H1 (cell line): ENCODE measurements around the gene ATP6V0D1. TPM values are rescaled to one million over a fixed set of nuclear protein-coding genes. Genes with fewer than 3 reads are reported as not detected.

Source experiments
- CTCF ChIA-PET: fragments of 300-600 bp; sonication (Branson Sonifier 250); formaldehyde crosslinking; loops from one replicate; lab custom pipeline; 2021; ENCODE audit not compliant: partially characterized antibody; lab: Charles Lee
- POLR2A ChIA-PET: fragments of 300-600 bp; sonication (Branson Sonifier 250); formaldehyde crosslinking; loops from one replicate; lab custom pipeline; 2021; ENCODE audit warnings: inconsistent platforms; ENCODE audit not compliant: partially characterized antibody; lab: Charles Lee
- DNase-seq, 2 experiments: peaks; one replicate each; pipeline versions ENCODE4 v3.0.0 to v3.0.0-alpha.2; 2010 to 2022; ENCODE audit warnings: low spot score in 2 of 2, low read depth in 1 of 2, mixed read lengths in 1 of 2
- FAIRE-seq: peaks from 2 replicates; lab custom pipeline; 2011; peaks lifted over from hg19 to GRCh38; lab: Jason Lieb, UNC
- H2AFZ ChIP-seq: 2 replicates; pipeline ENCODE4 v1.8.1; 2012; ENCODE audit warnings: low read length, inconsistent platforms
- H2AK5ac ChIP-seq: 2 replicates; pipeline ENCODE4 v1.6.1; 2013; ENCODE audit warnings: low read depth, low read length
- H2BK120ac ChIP-seq: replicated peaks from 2 replicates; pipeline ENCODE3; 2013; ENCODE audit warnings: low read depth, low read length, inconsistent platforms
- H2BK12ac ChIP-seq: 2 replicates; pipeline ENCODE4 v1.6.1; 2013; ENCODE audit warnings: low read depth, low read length
- H2BK15ac ChIP-seq: 2 replicates; pipeline ENCODE4 v1.6.1; 2013; ENCODE audit warnings: low read length
- H2BK20ac ChIP-seq: 2 replicates; pipeline ENCODE4 v1.6.1; 2013; ENCODE audit warnings: low read length
- H2BK5ac ChIP-seq: 2 replicates; pipeline ENCODE4 v1.6.1; 2013; ENCODE audit warnings: low read depth, low read length
- H3K14ac ChIP-seq: 2 replicates; pipeline ENCODE4 v1.6.1; 2013; ENCODE audit warnings: inconsistent platforms; ENCODE audit not compliant: insufficient read length
- H3K18ac ChIP-seq: 2 replicates; pipeline ENCODE4 v1.6.1; 2013; ENCODE audit warnings: low read length; ENCODE audit errors: extremely low read depth
- H3K23ac ChIP-seq: 2 replicates; pipeline ENCODE4 v1.6.1; 2013; ENCODE audit warnings: inconsistent platforms; ENCODE audit not compliant: insufficient read length
- H3K23me2 ChIP-seq: 2 replicates; pipeline ENCODE4 v1.6.1; 2013; ENCODE audit warnings: low read depth, low read length
- H3K27ac ChIP-seq: 2 replicates; pipeline ENCODE4 v1.6.1; 2011; ENCODE audit warnings: low read depth, low read length, inconsistent platforms
- H3K27me3 ChIP-seq, 4 experiments: replicated peaks in 1 of 4; 1 replicate in 1 of 4; 2 replicates in 3 of 4; pipeline versions ENCODE4 v1.6.1 to v1.8.1; 2011 to 2013; ENCODE audit warnings: low read length in 3 of 4, mild to moderate bottlenecking in 3 of 4, inconsistent platforms in 2 of 4, mixed read lengths in 2 of 4, moderate library complexity in 1 of 4; ENCODE audit not compliant: control insufficient read depth in 3 of 4, insufficient read depth in 3 of 4; ENCODE audit errors: extremely low read depth in 1 of 4
- H3K36me3 ChIP-seq, 4 experiments: 2 replicates each; pipeline versions ENCODE4 v1.6.1 to v1.8.1; 2011 to 2013; ENCODE audit warnings: mild to moderate bottlenecking in 4 of 4, low read length in 3 of 4, moderate library complexity in 2 of 4, control low read depth in 1 of 4, inconsistent platforms in 1 of 4; ENCODE audit not compliant: insufficient read depth in 4 of 4, control insufficient read depth in 2 of 4
- H3K4ac ChIP-seq: replicated peaks from 2 replicates; pipeline ENCODE3; 2013; ENCODE audit warnings: low read length, low read depth, mixed read lengths, inconsistent platforms; ENCODE audit not compliant: insufficient read length
- H3K4me1 ChIP-seq, 4 experiments: replicated peaks in 1 of 4; 1 replicate in 1 of 4; 2 replicates in 3 of 4; pipeline versions ENCODE4 v1.6.1 to v1.8.1; 2011 to 2013; ENCODE audit warnings: low read length in 3 of 4, inconsistent platforms in 2 of 4, mixed read lengths in 1 of 4; ENCODE audit not compliant: insufficient read depth in 4 of 4, control insufficient read depth in 3 of 4
- H3K4me2 ChIP-seq, 2 experiments: 2 replicates each; pipeline versions ENCODE4 v1.6.1 to v1.8.1; 2011 to 2013; ENCODE audit warnings: low read depth in 2 of 2, low read length in 2 of 2, control low read depth in 1 of 2, inconsistent platforms in 1 of 2, mild to moderate bottlenecking in 1 of 2; ENCODE audit not compliant: insufficient read depth in 1 of 2
- H3K4me3 ChIP-seq, 4 experiments: fragments of 200-600, 300-600 bp in 1 of 4; sonication (generic), shearing (Covaris generic), sonication (Bioruptor Twin) in 1 of 4; 2 replicates each; pipeline versions ENCODE4 v1.5.1 to v1.8.1; 2011 to 2016; ENCODE audit warnings: low read length in 4 of 4, low read depth in 3 of 4, control low read depth in 2 of 4, inconsistent platforms in 2 of 4, mild to moderate bottlenecking in 2 of 4, mixed read lengths in 1 of 4, moderate library complexity in 1 of 4; ENCODE audit not compliant: insufficient read depth in 2 of 4; ENCODE audit errors: extremely low read depth in 1 of 4
- H3K56ac ChIP-seq: replicated peaks from 2 replicates; pipeline ENCODE3; 2013; ENCODE audit warnings: low read depth, mild to moderate bottlenecking, mixed read lengths, low read length, inconsistent platforms; ENCODE audit not compliant: insufficient read length
- H3K79me1 ChIP-seq: 2 replicates; pipeline ENCODE4 v1.6.1; 2013; ENCODE audit warnings: low read depth, low read length, control low read depth
- H3K79me2 ChIP-seq, 2 experiments: 2 replicates each; pipeline versions ENCODE4 v1.6.1 to v1.8.1; 2012 to 2013; ENCODE audit warnings: low read length in 2 of 2, mild to moderate bottlenecking in 2 of 2, inconsistent platforms in 1 of 2; ENCODE audit not compliant: insufficient read depth in 2 of 2, control insufficient read depth in 1 of 2
- H3K9ac ChIP-seq, 4 experiments: replicated peaks in 1 of 4; 1 replicate in 1 of 4; 2 replicates in 3 of 4; pipeline versions ENCODE4 v1.6.1 to v1.8.1; 2011 to 2013; ENCODE audit warnings: low read depth in 3 of 4, low read length in 3 of 4, control low read depth in 2 of 4, mild to moderate bottlenecking in 2 of 4, moderate library complexity in 2 of 4, inconsistent platforms in 1 of 4; ENCODE audit errors: extremely low read depth in 1 of 4
- H3K9me3 ChIP-seq, 2 experiments: 2 replicates each; pipeline versions ENCODE4 v1.6.1 to v1.8.1; 2012 to 2013; ENCODE audit warnings: mild to moderate bottlenecking in 2 of 2, moderate library complexity in 2 of 2, control low read depth in 1 of 2, inconsistent platforms in 1 of 2, low read depth in 1 of 2, low read length in 1 of 2, mixed read lengths in 1 of 2; ENCODE audit not compliant: insufficient read depth in 2 of 2
- H4K20me1 ChIP-seq, 2 experiments: replicated peaks in 1 of 2; 2 replicates each; pipeline versions ENCODE3 to v1.8.1; 2011 to 2013; ENCODE audit warnings: inconsistent platforms in 2 of 2, low read length in 2 of 2, mild to moderate bottlenecking in 1 of 2; ENCODE audit not compliant: insufficient read depth in 2 of 2, control insufficient read depth in 1 of 2
- H4K5ac ChIP-seq: 2 replicates; pipeline ENCODE4 v1.6.1; 2013; ENCODE audit warnings: low read length, low read depth, mixed read lengths, inconsistent platforms; ENCODE audit not compliant: insufficient read length
- H4K8ac ChIP-seq: 2 replicates; pipeline ENCODE4 v1.8.0; 2013; ENCODE audit warnings: mild to moderate bottlenecking, moderate library complexity, low read length, inconsistent platforms; ENCODE audit not compliant: insufficient read depth; ENCODE audit errors: extremely low read depth
- H4K91ac ChIP-seq: replicated peaks from 2 replicates; pipeline ENCODE3; 2013; ENCODE audit warnings: low read length, mixed read lengths, inconsistent platforms; ENCODE audit not compliant: insufficient read length
- FOSL1 ChIP-seq: IDR thresholded peaks from 2 replicates; pipeline ENCODE4 v1.6.1; 2011; ENCODE audit warnings: mild to moderate bottlenecking, low read depth, low read length, moderate library complexity; ENCODE audit not compliant: insufficient read depth
- WGBS, 2 experiments: shearing (Covaris generic) in 1 of 2; methylation state at CpG; one replicate each; pipeline versions ENCODE4 v1.1.6 to v1.1.7; 2013 to 2015; ENCODE audit warnings: low lambda C conversion rate in 2 of 2, mixed read lengths in 2 of 2, inconsistent platforms in 1 of 2, low coverage in 1 of 2, missing lambda C conversion rate in 1 of 2; ENCODE audit not compliant: insufficient replicate concordance in 2 of 2, insufficient coverage in 1 of 2, insufficient read length in 1 of 2; ENCODE audit errors: extremely low coverage in 1 of 2, missing lambda C conversion rate in 1 of 2; 5-methylcytosine and 5-hydroxymethylcytosine counted together
- polyA plus RNA-seq, 7 experiments: library from polyadenylated mRNA; depleted of rRNA in 3 of 7; stranded (reverse) in 5 of 7; unstranded in 2 of 7; fragments of >200 nt in 5 of 7; fragments of 200-250 nt in 2 of 7; gene quantifications; 1 replicate in 5 of 7; 2 replicates in 1 of 7; 4 replicates in 1 of 7; pipeline versions ENCODE4 v1.2.1 to v1.2.3, GENCODE V29; 2011 to 2013; ENCODE audit warnings: missing spikeins in 2 of 7, mixed read lengths in 2 of 7
- total RNA-seq: library from RNA; stranded (reverse); fragmentation: NEBNext Ultra II Directional; extraction: Animal tissue kit (Norgen Biotek cat#: 25700); gene quantifications from 2 replicates; pipeline ENCODE4 v1.2.1, GENCODE V29; 2021

Gene ATP6V0D1
- total and polyA plus RNA-seq, 2 of the 8 experiments (the other 6 are each of a cell fraction or from before 2014, with no cell fraction given) = 47.3 to 134 TPM

GRCh38 chr16:67451061-67451703 is 29.8 kb downstream of the ATP6V0D1 start:
- no peaks in the 10 kb centered on the region for H3K23me2 ChIP-seq
- no peak overlapping the region for H3K9ac ChIP-seq
- peaks cover 0 to 4% of the 10 kb centered on the region in 2 experiments; a peak in 1 of 4 replicates for H3K9me3 ChIP-seq
- FAIRE-seq (no peak), DNase-seq (no peak)
- WGBS, 2 experiments = 88% methylated on average over 9 of the region's 12 CpGs; no CpG with 5 or more reads in 1 of the 2 experiments
- no peak overlapping the region for H3K4me3 ChIP-seq
- no peak overlapping the region for H3K4ac ChIP-seq
- no peak overlapping the region for H3K18ac ChIP-seq
- H3K27me3 ChIP-seq = no peaks in the 10 kb centered on the region
- H4K20me1 ChIP-seq = peaks cover 2% of the 10 kb centered on the region in 2 experiments
- H3K79me2 ChIP-seq = no peaks in the 10 kb centered on the region
- no peak overlapping the region for H2AFZ ChIP-seq
- no peak overlapping the region for H3K14ac ChIP-seq
- no peaks in the 10 kb centered on the region; a peak in 1 of 7 replicates for H3K4me1 ChIP-seq
- H3K27ac ChIP-seq = no peak overlapping the region
- no peak overlapping the region for H4K8ac ChIP-seq
- H3K79me1 ChIP-seq = no peaks in the 10 kb centered on the region; the same call in 1 of the 2 replicates
- no peak overlapping the region for H3K56ac ChIP-seq
- no peak overlapping the region for H2AK5ac ChIP-seq
- H4K5ac ChIP-seq = no peak overlapping the region
- no peak overlapping the region for H2BK5ac ChIP-seq
- H3K23ac ChIP-seq = no peak overlapping the region
- no peak overlapping the region for H2BK15ac ChIP-seq
- H3K4me2 ChIP-seq = no peak overlapping the region
- peaks cover 0 to 5% (median 0%) of the 10 kb centered on the region in 4 experiments; a peak in 1 of 8 replicates for H3K36me3 ChIP-seq
- ChIA-PET CTCF (interaction anchor here (0.6 to 28.6 kb wide), 10 partner anchors 4 to 368 kb away, joined by 3 to 683 read pairs (median 4); partner anchors contain the start of genes ATP6V0D1 and HSD11B2), POLR2A (interaction anchor here (0.8 to 1.6 kb wide), 2 partner anchors 24 to 30 kb away, joined by 3 read pairs; partner anchors contain the start of gene ATP6V0D1)
- H2BK20ac ChIP-seq = no peak overlapping the region
- H4K91ac ChIP-seq = no peak overlapping the region
- H2BK12ac ChIP-seq = no peak overlapping the region
- H2BK120ac ChIP-seq = no peak overlapping the region
- TF ChIP-seq FOSL1 = no peak
